ENCODE data around the gene DYNLT4. TPM values are rescaled to one million over a fixed set of nuclear protein-coding genes. Genes with fewer than 3 reads are reported as not detected.

Gene DYNLT4
- total RNA-seq, 4 donors from 2014 or later, result 2.5 to 3.3 TPM; not detected in 2

DNA sequence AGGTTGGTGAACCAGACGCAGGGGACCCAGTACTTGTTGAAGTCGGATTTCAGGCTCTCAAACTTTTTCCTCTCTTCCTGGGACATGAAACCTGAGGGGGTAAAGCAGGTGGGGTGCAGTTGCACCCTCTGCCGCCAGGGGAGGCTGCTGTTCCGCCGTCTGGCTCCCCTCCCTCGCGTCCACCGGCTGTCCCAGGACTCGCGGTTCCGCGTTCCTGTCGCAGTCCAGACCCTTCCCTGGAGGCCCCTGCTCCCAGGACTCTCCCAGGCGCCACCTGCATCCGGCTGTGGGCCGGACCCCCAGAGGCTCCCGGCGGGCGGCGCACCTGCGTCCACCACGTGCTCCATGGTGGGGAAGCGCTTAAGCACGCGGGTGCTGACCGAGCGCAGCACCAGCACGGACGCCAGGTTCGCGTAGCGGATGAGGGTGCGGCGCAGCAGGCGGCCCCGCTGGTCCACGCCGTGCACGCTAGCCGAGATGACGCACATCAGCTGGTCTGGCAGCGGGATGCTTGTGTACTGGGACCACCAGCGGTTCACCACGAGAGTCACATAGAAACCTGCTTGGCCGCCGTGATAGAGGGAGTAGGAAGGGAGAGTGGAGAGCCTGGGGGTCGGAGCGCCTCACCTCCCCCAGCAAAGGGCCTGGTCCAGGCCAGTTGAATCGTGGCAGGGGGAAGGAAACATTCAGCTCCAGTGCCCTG, 20.9 kb downstream of the DYNLT4 start:
- H3K36me3 ChIP-seq, result peaks cover 0 to 17% (median 0%) of the 10 kb centered on the region in 3 donors
- DNase-seq (ENCODE audit: low spot score in 2 of 2), result no peak
- WGBS, 2 donors, result 3 to 5% methylated on average over 23 to 36 of the region's 49 CpGs
- TF ChIP-seq, protein P1, sequence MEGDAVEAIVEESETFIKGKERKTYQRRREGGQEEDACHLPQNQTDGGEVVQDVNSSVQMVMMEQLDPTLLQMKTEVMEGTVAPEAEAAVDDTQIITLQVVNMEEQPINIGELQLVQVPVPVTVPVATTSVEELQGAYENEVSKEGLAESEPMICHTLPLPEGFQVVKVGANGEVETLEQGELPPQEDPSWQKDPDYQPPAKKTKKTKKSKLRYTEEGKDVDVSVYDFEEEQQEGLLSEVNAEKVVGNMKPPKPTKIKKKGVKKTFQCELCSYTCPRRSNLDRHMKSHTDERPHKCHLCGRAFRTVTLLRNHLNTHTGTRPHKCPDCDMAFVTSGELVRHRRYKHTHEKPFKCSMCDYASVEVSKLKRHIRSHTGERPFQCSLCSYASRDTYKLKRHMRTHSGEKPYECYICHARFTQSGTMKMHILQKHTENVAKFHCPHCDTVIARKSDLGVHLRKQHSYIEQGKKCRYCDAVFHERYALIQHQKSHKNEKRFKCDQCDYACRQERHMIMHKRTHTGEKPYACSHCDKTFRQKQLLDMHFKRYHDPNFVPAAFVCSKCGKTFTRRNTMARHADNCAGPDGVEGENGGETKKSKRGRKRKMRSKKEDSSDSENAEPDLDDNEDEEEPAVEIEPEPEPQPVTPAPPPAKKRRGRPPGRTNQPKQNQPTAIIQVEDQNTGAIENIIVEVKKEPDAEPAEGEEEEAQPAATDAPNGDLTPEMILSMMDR (IDR thresholded peaks at IDR 0.05), result peak; percentile 98 to 100 (median 99)
- TF ChIP-seq POLR2A (IDR thresholded peaks at IDR 0.05) (peak in 1 of 2 donors; percentile 14), EP300 (IDR thresholded peaks at IDR 0.05) (peak in 1 of 2 donors; percentile 51)
- H3K4me1 ChIP-seq, result peaks cover 0 to 35% (median 22%) of the 10 kb centered on the region in 4 donors
- H3K27me3 ChIP-seq, result no peaks in the 10 kb centered on the region
- H3K9me3 ChIP-seq, result no peaks in the 10 kb centered on the region
- H3K27ac ChIP-seq, result peak overlapping the region; percentile 45 to 75 (median 70)
- H3K4me3 ChIP-seq, result peak overlapping the region; percentile 45 to 58 (median 55)

DNA sequence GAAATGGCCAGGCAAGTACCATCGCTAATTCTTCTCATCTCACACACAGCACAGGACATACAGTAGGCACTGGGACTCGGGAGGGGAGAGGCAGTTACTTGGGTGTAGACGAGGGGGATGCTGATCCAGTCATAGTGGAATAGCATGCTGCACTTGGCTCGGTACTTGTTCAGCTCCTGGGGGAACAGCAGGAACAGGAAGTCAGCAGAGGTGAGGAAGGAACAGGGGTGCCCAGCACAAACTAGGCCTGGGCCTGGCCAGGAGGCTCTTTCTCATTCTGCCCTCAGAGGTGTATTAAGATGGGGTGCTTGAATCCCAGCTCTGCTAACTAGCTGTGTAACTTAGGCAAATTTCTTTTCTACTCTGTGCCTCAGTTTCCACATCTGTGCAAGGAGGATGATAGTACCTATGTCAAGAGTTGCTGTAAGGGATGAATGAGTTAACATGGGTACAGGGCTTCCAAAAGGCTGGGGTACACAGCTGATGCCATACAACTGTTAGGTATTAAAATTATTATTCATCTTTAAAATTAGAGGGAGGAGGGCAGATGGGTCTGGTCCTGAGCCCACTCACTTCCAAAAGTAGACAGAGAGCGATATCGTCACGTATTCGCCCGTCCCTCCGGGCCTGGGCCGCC, 21.5 kb downstream of the DYNLT4 start:
- peak overlapping the region in 2 of 4 donors; percentile 69 to 75 for H3K27ac ChIP-seq
- peaks cover 0 to 35% (median 22%) of the 10 kb centered on the region in 4 donors for H3K4me1 ChIP-seq
- peak overlapping the region; percentile 45 to 58 (median 55) for H3K4me3 ChIP-seq
- DNase-seq (ENCODE audit: low spot score in 2 of 2), result no peak
- TF ChIP-seq POLR2A (IDR thresholded peaks at IDR 0.05) (no peak), EP300 (IDR thresholded peaks at IDR 0.05) (no peak)
- TF ChIP-seq, protein P1 (IDR thresholded peaks at IDR 0.05), result no peak
- peaks cover 0 to 23% (median 0%) of the 10 kb centered on the region in 3 donors for H3K36me3 ChIP-seq
- H3K9me3 ChIP-seq, result no peaks in the 10 kb centered on the region
- WGBS, 2 donors, result 41 to 44% methylated on average over 11 of the region's 11 CpGs
- no peaks in the 10 kb centered on the region for H3K27me3 ChIP-seq

DNA sequence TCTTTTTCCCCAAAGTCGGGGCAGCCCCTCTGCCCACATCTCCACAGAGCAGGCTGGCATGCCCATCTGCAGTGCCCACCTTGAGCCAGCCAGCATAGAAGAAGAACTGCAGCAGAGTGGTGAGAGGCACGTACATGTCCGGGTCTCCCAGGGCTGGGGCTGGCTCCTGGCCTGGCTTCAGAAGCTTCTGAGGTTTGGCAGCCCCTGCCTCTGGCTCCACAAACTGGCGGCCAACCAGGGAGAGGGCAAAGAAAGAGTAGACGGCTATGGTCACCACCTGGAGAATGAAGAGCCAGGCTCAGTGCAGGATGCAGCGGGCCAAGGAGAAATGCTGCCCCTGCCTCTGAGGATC, 22.1 kb downstream of the DYNLT4 start:
- Histone ChIP-seq H3K4me3 (peak overlapping the region in 1 of 4 donors; percentile 72), H3K4me1 (peaks cover 0 to 35% (median 22%) of the 10 kb centered on the region in 4 donors), H3K27me3 (no peaks in the 10 kb centered on the region), H3K9me3 (no peaks in the 10 kb centered on the region), H3K36me3 (peaks cover 0 to 30% (median 0%) of the 10 kb centered on the region in 3 donors), H3K27ac (no peak overlapping the region)
- TF ChIP-seq, protein P1 (IDR thresholded peaks at IDR 0.05), result no peak
- no peak for TF ChIP-seq EP300 (IDR thresholded peaks at IDR 0.05)
- TF ChIP-seq POLR2A (IDR thresholded peaks at IDR 0.05), result no peak
- 77 to 80% methylated on average over 6 of the region's 6 CpGs for WGBS, 2 donors
- no peak for DNase-seq (ENCODE audit: low spot score in 2 of 2)

DNA sequence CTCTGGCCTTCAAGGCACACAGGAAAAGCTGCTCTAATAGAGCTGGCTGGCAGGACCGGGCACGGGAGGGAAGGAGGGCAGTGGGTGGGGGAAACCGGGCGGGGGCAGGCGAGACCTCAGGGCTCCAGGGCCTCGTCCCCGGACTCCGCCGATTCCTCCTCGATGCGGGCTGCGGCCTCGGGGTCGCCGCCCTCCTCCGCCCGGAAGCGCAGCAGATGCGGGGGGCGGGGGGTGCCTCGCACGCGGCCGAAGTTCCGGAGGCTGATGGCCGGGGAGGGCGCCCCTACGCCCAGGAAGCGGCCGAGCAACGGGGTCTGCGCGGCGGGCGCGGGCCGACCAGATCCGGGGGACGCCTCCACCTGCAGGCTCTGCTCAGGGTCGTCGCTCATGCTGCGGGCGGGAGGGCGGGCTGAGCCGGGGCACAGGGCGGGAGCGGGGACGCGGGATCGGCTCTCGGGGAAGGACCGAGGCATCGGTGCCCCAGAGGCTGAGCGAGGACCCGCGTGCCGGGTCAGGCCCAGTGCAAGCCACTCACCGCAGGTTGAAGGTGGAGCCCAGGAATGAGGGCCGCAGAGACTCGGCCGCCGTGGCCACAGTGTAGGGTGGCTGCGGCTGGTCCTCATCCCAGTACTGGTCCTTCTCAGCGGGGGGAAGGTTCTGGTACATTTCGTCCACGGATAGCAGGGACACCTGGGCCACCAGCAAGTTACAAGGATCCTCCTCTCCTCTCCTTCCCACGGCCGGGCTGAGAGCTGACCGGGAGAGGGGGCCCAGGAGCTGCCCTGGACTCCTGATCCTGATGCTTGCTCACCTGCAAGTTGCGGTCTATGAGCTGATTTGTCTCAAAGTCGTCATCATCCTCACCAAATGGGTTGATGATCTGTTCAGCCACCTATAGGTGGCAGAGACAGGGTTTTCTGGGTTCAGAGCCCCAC, 22.8 kb downstream of the DYNLT4 start:
- Histone ChIP-seq H3K4me1 (peaks cover 0 to 35% (median 22%) of the 10 kb centered on the region in 4 donors), H3K4me3 (peak overlapping the region; percentile 38 to 72 (median 62)), H3K27me3 (no peaks in the 10 kb centered on the region), H3K27ac (peak overlapping the region in 3 of 4 donors; percentile 38 to 66 (median 46)), H3K36me3 (peaks cover 0 to 36% (median 0%) of the 10 kb centered on the region in 3 donors), H3K9me3 (no peaks in the 10 kb centered on the region)
- TF ChIP-seq POLR2A (IDR thresholded peaks at IDR 0.05) (no peak), EP300 (IDR thresholded peaks at IDR 0.05) (no peak)
- TF ChIP-seq, protein P1 (IDR thresholded peaks at IDR 0.05), result peak in 1 of 5 experiments; percentile 19
- no peak for DNase-seq (ENCODE audit: low spot score in 2 of 2)
- WGBS, 2 donors, result 7 to 13% methylated on average over 26 to 30 of the region's 71 CpGs

All from tibial nerve (tissue), 4 donors.